Measurements from ENCODE around the gene NLK.

NLK gene

GRCh38 chr17:28110184-28110583, 67.7 kb downstream of the NLK start:
- H3K27ac ChIP-seq = no peak overlapping the region
- H3K4me3 ChIP-seq (ENCODE audit: low read depth, low read length) = no peak overlapping the region
- no peak for TF ChIP-seq CTCF (IDR thresholded peaks at IDR 0.05; ENCODE audit: low read depth, low read length)
- no peak for DNase-seq
- H3K9me3 ChIP-seq (ENCODE audit: severe bottlenecking) = no peaks in the 10 kb centered on the region
- no peaks in the 10 kb centered on the region for H3K27me3 ChIP-seq (ENCODE audit: insufficient read depth, low read depth, severe bottlenecking)
- no peaks in the 10 kb centered on the region for H3K36me3 ChIP-seq

- H3K27ac ChIP-seq = no peak overlapping the region
- no peaks in the 10 kb centered on the region for H3K27me3 ChIP-seq (ENCODE audit: insufficient read depth, low read depth, severe bottlenecking)
- no peak for DNase-seq
- H3K9me3 ChIP-seq (ENCODE audit: severe bottlenecking) = no peaks in the 10 kb centered on the region
- H3K4me3 ChIP-seq (ENCODE audit: low read depth, low read length) = no peak overlapping the region
- H3K36me3 ChIP-seq = no peaks in the 10 kb centered on the region
- no peak for TF ChIP-seq CTCF (IDR thresholded peaks at IDR 0.05; ENCODE audit: low read depth, low read length)
Observed at GRCh38 chr17:28112181-28112580, 69.7 kb downstream of the NLK start.

- Histone ChIP-seq H3K36me3 (no peaks in the 10 kb centered on the region), H3K9me3 (ENCODE audit: severe bottlenecking) (no peaks in the 10 kb centered on the region), H3K27me3 (ENCODE audit: insufficient read depth, low read depth, severe bottlenecking) (no peaks in the 10 kb centered on the region), H3K27ac (no peak overlapping the region), H3K4me3 (ENCODE audit: low read depth, low read length) (no peak overlapping the region)
- TF ChIP-seq CTCF (IDR thresholded peaks at IDR 0.05; ENCODE audit: low read depth, low read length) = no peak
- no peak for DNase-seq
Observed at GRCh38 chr17:28112606-28113005, 70.1 kb downstream of the NLK start.

GRCh38 chr17:28113269-28113668, 70.8 kb downstream of the NLK start:
- Histone ChIP-seq H3K27ac (no peak overlapping the region), H3K4me3 (ENCODE audit: low read depth, low read length) (no peak overlapping the region), H3K9me3 (ENCODE audit: severe bottlenecking) (no peaks in the 10 kb centered on the region), H3K27me3 (ENCODE audit: insufficient read depth, low read depth, severe bottlenecking) (no peaks in the 10 kb centered on the region), H3K36me3 (no peaks in the 10 kb centered on the region)
- no peak for TF ChIP-seq CTCF (IDR thresholded peaks at IDR 0.05; ENCODE audit: low read depth, low read length)
- DNase-seq = no peak

- Histone ChIP-seq H3K9me3 (ENCODE audit: severe bottlenecking) (no peaks in the 10 kb centered on the region), H3K4me3 (ENCODE audit: low read depth, low read length) (no peak overlapping the region), H3K27ac (no peak overlapping the region), H3K36me3 (no peaks in the 10 kb centered on the region), H3K27me3 (ENCODE audit: insufficient read depth, low read depth, severe bottlenecking) (no peaks in the 10 kb centered on the region)
- DNase-seq = no peak
- TF ChIP-seq CTCF (IDR thresholded peaks at IDR 0.05; ENCODE audit: low read depth, low read length) = no peak
Observed at GRCh38 chr17:28115046-28115445, 72.6 kb downstream of the NLK start.

GRCh38 chr17:28117304-28117703, 74.8 kb downstream of the NLK start:
- DNase-seq = no peak
- no peak for TF ChIP-seq CTCF (IDR thresholded peaks at IDR 0.05; ENCODE audit: low read depth, low read length)
- Histone ChIP-seq H3K27me3 (ENCODE audit: insufficient read depth, low read depth, severe bottlenecking) (no peaks in the 10 kb centered on the region), H3K36me3 (no peaks in the 10 kb centered on the region), H3K9me3 (ENCODE audit: severe bottlenecking) (no peaks in the 10 kb centered on the region), H3K4me3 (ENCODE audit: low read depth, low read length) (no peak overlapping the region), H3K27ac (no peak overlapping the region)

All from WERI-Rb-1 (cell line).